Measurements from ENCODE around the gene SERINC4.

Gene SERINC4

GRCh38 chr15:43795997-43796396 lies 4.0 kb downstream of the SERINC4 start:
- DNase-seq, result no peak

GRCh38 chr15:43795197-43795596 lies 4.8 kb downstream of the SERINC4 start:
- DNase-seq, result no peak

- no peak for DNase-seq
Observed at GRCh38 chr15:43794269-43795037, 5.6 kb downstream of the SERINC4 start.

GRCh38 chr15:43793647-43794046 lies 6.4 kb downstream of the SERINC4 start:
- DNase-seq, result no peak

GRCh38 chr15:43792761-43793476 lies 7.1 kb downstream of the SERINC4 start:
- DNase-seq, result no peak

- DNase-seq, result peak; percentile 100
Observed at GRCh38 chr15:43791993-43792760, 7.8 kb downstream of the SERINC4 start, which contains the start of gene SERF2. Gene SERF2, plus strand, starts transcription at chr15:43792320. Its CDS starts 57 bp downstream, at chr15:43792377.

- DNase-seq, result no peak
Observed at GRCh38 chr15:43789409-43789808, 10.6 kb downstream of the SERINC4 start.

GRCh38 chr15:43779016-43779415 lies 21.0 kb downstream of the SERINC4 start:
- DNase-seq, result no peak

- DNase-seq, result peak; percentile 67
Observed at GRCh38 chr15:43777267-43777914, 22.6 kb downstream of the SERINC4 start.

GRCh38 chr15:43776718-43777266 lies 23.2 kb downstream of the SERINC4 start, which contains the start of gene ELL3:
Gene ELL3, minus strand, starts transcription at chr15:43776966. Its CDS starts 65 bp downstream, at chr15:43776901.
- peak; percentile 62 for DNase-seq

- no peak for DNase-seq
Observed at GRCh38 chr15:43776101-43776717, 23.8 kb downstream of the SERINC4 start.

- no peak for DNase-seq
Observed at GRCh38 chr15:43775411-43775965, 24.5 kb downstream of the SERINC4 start.

GRCh38 chr15:43774062-43774461 lies 26.0 kb downstream of the SERINC4 start:
- DNase-seq, result no peak

- DNase-seq, result no peak
Observed at GRCh38 chr15:43772624-43773023, 27.4 kb downstream of the SERINC4 start.

- DNase-seq, result no peak
Observed at GRCh38 chr15:43771816-43772215, 28.2 kb downstream of the SERINC4 start.

- peak; percentile 40 for DNase-seq
Observed at GRCh38 chr15:43769584-43770228, 30.3 kb downstream of the SERINC4 start.

- no peak for DNase-seq
Observed at GRCh38 chr15:43763819-43764446, 36.1 kb downstream of the SERINC4 start.

- DNase-seq, result no peak
Observed at GRCh38 chr15:43762824-43763223, 37.2 kb downstream of the SERINC4 start.

GRCh38 chr15:43751885-43752284 lies 48.1 kb downstream of the SERINC4 start:
- no peak for DNase-seq

GRCh38 chr15:43749690-43750345 lies 50.2 kb downstream of the SERINC4 start:
- peak; percentile 11 for DNase-seq

Data from effector CD8-positive, alpha-beta T cell (primary cell).